GM18526 (cell line): ENCODE data around the gene ANGEL2.

Source experiments
- POLR2A ChIP-seq: IDR thresholded peaks from 3 replicates; pipeline ENCODE4 v1.6.1; 2011; ENCODE audit not compliant: insufficient read length; ENCODE audit errors: extremely low read depth

ANGEL2 gene

GRCh38 chr1:213035573-213035972, 19.9 kb upstream of the ANGEL2 start:
- TF ChIP-seq POLR2A: no peak

- TF ChIP-seq POLR2A: no peak
These were observed 19.0 kb upstream of the ANGEL2 start for GRCh38 chr1:213034713-213035112.

- no peak for TF ChIP-seq POLR2A
These were observed 17.0 kb upstream of the ANGEL2 start for GRCh38 chr1:213032651-213033050.

- no peak for TF ChIP-seq POLR2A
These were observed 4.3 kb upstream of the ANGEL2 start for GRCh38 chr1:213020016-213020415.

GRCh38 chr1:213019450-213019849, 3.8 kb upstream of the ANGEL2 start:
- TF ChIP-seq POLR2A: no peak

GRCh38 chr1:213017447-213018273, 2.0 kb upstream of the ANGEL2 start:
- no peak for TF ChIP-seq POLR2A

GRCh38 chr1:213014642-213015041, 1.0 kb downstream of the ANGEL2 start:
- TF ChIP-seq POLR2A: no peak

GRCh38 chr1:213008564-213008963, 7.1 kb downstream of the ANGEL2 start:
- TF ChIP-seq POLR2A: no peak

- no peak for TF ChIP-seq POLR2A
These were observed 12.4 kb downstream of the ANGEL2 start for GRCh38 chr1:213003256-213003655.

GRCh38 chr1:212994926-212995325, 20.7 kb downstream of the ANGEL2 start:
- TF ChIP-seq POLR2A: no peak

GRCh38 chr1:212990276-212990675, 25.4 kb downstream of the ANGEL2 start:
- TF ChIP-seq POLR2A: no peak

GRCh38 chr1:212987702-212988322, 27.9 kb downstream of the ANGEL2 start:
- TF ChIP-seq POLR2A: no peak

- TF ChIP-seq POLR2A: no peak
These were observed 29.1 kb downstream of the ANGEL2 start for GRCh38 chr1:212986551-212986950.

- no peak for TF ChIP-seq POLR2A
These were observed 31.0 kb downstream of the ANGEL2 start for GRCh38 chr1:212984522-212985291.

- TF ChIP-seq POLR2A: no peak
These were observed 32.2 kb downstream of the ANGEL2 start for GRCh38 chr1:212983482-212983881.
